T-helper 2 cell treated with Interferon-gamma antibody and Interleukin-4, amounts not matched to agents 5 μg/mL and 100 μg/mL, for 36 hours (primary cell): ENCODE measurements around the gene ARHGAP31.
A peak's percentile ranks its signal among the peaks of the same experiment; 100 is the strongest.
"Not testable (repeated sequence)": the region's sequence is repeated elsewhere in the genome, so short reads cannot be mapped to it uniquely, and the experiment has no call there.

ENCODE experiments used
- DNase-seq: peaks from one replicate; pipeline ENCODE4 v3.0.0; 2021; ENCODE audit warnings: low spot score
- H3K27ac Mint-ChIP-seq: one replicate; pipeline ENCODE4 v1.8.0; 2021; ENCODE audit warnings: mild to moderate bottlenecking, mixed read lengths
- H3K27me3 Mint-ChIP-seq: one replicate; pipeline ENCODE4 v1.8.0; 2021; ENCODE audit warnings: low read depth, mixed read lengths
- H3K36me3 Mint-ChIP-seq: one replicate; pipeline ENCODE4 v1.8.0; 2021; ENCODE audit warnings: low read depth, mixed read lengths
- H3K4me1 Mint-ChIP-seq: one replicate; pipeline ENCODE4 v1.8.0; 2021; ENCODE audit warnings: low read depth, mixed read lengths
- H3K4me3 Mint-ChIP-seq: one replicate; pipeline ENCODE4 v1.8.0; 2022; ENCODE audit warnings: mild to moderate bottlenecking, moderate library complexity, mixed read lengths
- H3K9me3 Mint-ChIP-seq: one replicate; pipeline ENCODE4 v1.8.0; 2021; ENCODE audit warnings: mixed read lengths

Gene ARHGAP31

DNA sequence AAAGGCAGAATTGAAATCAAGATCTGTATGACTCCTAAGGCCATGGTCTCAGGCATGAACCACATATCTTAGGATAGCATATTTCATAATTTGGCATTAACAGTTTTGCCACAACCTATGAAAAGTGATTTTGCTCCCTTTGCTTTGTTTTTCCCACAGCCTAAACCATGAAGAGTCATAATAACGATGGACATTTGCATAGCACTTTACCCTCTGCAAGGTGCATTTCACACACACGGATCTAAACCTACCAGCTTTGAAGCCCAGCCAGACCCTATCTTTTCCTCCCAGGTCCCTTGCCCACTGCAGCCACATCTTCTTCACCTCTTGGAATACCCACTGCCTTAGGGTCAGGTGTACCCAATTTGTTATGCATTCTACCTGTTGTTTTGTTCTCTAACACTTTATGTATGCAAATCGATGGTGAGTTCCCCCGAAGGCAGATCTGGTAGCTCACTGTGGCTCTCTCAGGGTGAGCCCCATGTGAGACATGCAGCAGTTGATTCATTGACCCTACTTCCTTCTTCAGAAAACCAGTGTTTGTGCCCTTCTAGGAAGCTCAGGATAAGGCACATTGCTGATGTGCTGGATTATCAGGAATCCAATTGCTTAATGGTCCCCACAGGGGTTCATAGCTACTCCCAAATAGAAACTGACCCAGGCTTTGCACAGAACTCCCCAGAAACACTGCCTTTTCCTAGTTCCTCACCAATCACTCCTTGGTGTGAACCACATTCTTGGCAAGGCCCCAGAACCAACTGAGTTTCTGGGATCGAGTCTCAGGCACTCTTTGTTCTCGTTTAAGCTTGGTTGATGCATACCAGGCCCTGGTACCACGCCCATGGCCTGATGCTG, 8.7 kb downstream of the ARHGAP31 start:
- no peak for DNase-seq
- Mint-ChIP-seq H3K4me1 (peaks cover 11% of the 10 kb centered on the region), H3K27ac (no peak overlapping the region), H3K27me3 (peaks cover 8% of the 10 kb centered on the region), H3K4me3 (no peak overlapping the region), H3K9me3 (no peaks in the 10 kb centered on the region), H3K36me3 (no peaks in the 10 kb centered on the region)

DNA sequence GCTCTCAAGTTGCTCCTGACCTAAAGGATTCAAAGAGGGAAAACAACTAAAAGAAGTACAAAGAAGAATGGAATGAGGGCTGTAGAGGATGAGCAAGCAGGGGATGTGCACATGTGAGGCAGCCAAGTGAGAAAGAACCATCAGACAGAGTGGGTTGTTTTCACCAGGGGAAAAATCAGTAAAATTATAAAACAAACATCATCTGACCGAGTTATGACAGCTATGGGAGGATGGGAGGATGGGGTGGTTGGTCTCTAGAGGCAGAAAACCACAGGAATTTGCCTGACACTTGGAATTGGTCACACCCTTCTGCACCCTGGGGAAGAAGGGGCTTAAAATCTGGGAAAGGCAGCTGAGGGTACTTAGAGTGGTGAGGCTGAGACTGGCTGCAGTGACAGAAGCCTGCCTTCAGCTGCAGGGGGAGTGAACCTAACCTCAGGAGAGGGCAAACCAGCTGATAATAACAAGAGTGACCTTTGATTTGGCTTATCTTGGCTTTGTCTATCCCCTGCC, 10.1 kb downstream of the ARHGAP31 start:
- Mint-ChIP-seq H3K4me3 (no peak overlapping the region), H3K27ac (no peak overlapping the region), H3K4me1 (peaks cover 7% of the 10 kb centered on the region), H3K36me3 (no peaks in the 10 kb centered on the region), H3K27me3 (no peaks in the 10 kb centered on the region), H3K9me3 (no peaks in the 10 kb centered on the region)
- no peak for DNase-seq

- no peak for DNase-seq
- Mint-ChIP-seq H3K27me3 (no peaks in the 10 kb centered on the region), H3K4me3 (no peak overlapping the region), H3K4me1 (peaks cover 7% of the 10 kb centered on the region), H3K9me3 (no peaks in the 10 kb centered on the region), H3K36me3 (no peaks in the 10 kb centered on the region), H3K27ac (no peak overlapping the region)
These were observed 11.1 kb downstream of the ARHGAP31 start for GRCh38 chr3:119305286-119305685.

GRCh38 chr3:119306378-119306777, 12.2 kb downstream of the ARHGAP31 start:
- DNase-seq, H3K4me3 Mint-ChIP-seq: not testable (repeated sequence)

DNA sequence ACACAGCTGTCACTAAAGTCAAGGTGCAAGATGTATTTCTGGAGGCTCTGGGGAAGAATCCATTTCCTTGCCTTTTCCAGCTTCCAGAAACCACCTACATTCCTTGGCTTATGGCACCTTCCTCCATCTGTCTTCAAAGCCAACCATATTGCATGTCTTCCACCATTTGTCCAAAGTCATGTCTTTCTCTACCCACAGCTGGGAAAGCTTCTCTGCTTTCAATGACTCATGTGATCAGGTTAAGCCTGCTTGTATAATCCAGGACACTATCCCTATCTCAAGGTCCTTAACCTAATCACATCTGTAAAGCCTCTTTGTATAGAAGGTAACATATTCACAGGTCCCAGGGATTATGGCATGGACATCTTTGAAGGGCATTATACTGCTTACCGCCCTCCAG, 14.2 kb downstream of the ARHGAP31 start:
- Mint-ChIP-seq H3K36me3 (no peaks in the 10 kb centered on the region), H3K27ac (no peak overlapping the region), H3K4me3 (no peak overlapping the region), H3K4me1 (peaks cover 10% of the 10 kb centered on the region), H3K9me3 (no peaks in the 10 kb centered on the region), H3K27me3 (peaks cover 9% of the 10 kb centered on the region)
- DNase-seq, result no peak

More at GRCh38 chr3:119306378-119306777, 12.2 kb downstream of the ARHGAP31 start:
- not testable (repeated sequence) for H3K9me3 Mint-ChIP-seq, H3K36me3 Mint-ChIP-seq, H3K4me1 Mint-ChIP-seq, H3K27me3 Mint-ChIP-seq, H3K27ac Mint-ChIP-seq

DNA sequence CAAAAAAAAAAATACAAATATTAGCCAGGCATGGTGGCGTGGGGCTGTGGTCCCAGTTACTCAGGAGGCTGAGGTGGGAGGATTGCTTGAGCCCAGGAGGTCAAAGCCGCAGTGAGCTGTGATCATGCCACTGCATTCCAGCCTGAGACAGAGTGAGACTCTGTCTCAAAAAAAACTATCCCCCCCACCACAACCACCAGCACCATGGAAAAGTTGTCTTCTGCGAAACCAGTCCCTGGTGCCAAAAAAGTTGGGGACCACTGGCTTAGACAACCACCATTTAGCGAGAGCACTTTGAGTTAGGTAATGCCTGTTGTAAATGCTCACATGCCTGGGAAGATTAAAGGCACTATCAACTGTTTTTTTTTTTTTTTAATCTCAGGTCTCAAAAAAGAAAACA, 15.4 kb downstream of the ARHGAP31 start:
- DNase-seq, result no peak
- Mint-ChIP-seq H3K4me3 (no peak overlapping the region), H3K27me3 (peaks cover 15% of the 10 kb centered on the region), H3K36me3 (no peaks in the 10 kb centered on the region), H3K27ac (no peak overlapping the region), H3K9me3 (no peaks in the 10 kb centered on the region), H3K4me1 (peaks cover 10% of the 10 kb centered on the region)

DNA sequence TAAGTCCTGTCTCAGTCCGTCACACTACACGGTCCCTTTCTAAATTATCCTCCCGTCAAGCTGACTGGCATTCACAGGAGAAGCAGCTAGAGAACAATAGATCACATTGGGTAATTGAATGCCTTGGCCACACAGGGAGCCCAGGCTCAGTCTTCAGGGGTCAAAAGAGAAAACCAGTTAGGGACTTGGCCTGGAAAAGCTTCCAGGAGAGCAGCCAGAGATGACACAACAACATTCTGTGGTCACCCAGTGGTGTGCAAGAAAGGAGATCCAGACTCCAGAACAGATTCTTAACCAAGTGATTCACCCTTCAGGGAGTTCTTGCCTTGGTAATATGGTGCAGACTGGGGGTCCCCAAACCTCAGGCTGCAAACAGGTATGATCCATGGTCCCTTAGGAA, 15.9 kb downstream of the ARHGAP31 start:
- H3K27me3 Mint-ChIP-seq, result peaks cover 15% of the 10 kb centered on the region
- H3K9me3 Mint-ChIP-seq, result no peaks in the 10 kb centered on the region
- no peaks in the 10 kb centered on the region for H3K36me3 Mint-ChIP-seq
- peaks cover 10% of the 10 kb centered on the region for H3K4me1 Mint-ChIP-seq
- no peak overlapping the region for H3K4me3 Mint-ChIP-seq
- H3K27ac Mint-ChIP-seq, result no peak overlapping the region
- no peak for DNase-seq

DNA sequence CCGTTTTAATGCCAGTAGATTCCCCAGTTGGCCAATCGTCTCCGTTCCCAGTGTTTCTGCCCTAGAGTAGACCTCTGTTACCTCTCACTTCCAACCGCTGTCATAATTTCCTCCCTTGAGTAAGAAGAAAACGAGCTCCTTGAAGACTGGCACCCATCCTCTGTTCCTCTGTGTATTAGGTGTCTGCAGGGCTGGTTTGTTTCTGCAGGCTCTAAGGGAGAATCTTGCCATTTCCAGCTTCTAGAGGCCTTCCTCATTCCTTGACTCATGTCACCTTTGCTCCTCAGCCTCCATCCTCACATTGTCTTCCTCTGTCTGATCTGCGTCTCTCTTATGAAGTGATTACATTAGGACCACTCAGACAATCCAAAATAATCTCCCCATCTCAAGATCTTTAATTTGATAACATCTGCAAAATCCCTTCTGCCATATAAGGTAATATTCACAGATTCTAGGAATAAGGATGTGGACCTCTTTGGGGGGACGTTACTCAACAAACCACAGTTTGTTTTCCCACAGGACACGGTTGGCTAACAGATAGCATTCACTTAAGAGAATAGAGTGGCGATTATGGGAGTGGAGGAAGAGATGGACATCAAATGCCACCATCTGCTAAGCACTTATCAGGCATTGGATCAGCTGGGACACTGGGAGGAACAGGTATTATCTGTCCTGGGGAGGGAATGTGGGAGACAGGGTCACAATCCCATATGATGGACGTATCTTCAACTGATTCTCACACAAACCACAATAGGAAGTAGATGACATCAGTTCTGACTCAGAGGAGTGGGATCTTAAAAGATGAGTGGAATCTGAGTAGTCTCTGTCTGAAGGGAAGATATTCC, 17.1 kb downstream of the ARHGAP31 start:
- Mint-ChIP-seq H3K4me3 (no peak overlapping the region), H3K27ac (no peak overlapping the region), H3K27me3 (peaks cover 15% of the 10 kb centered on the region), H3K4me1 (peaks cover 10% of the 10 kb centered on the region), H3K36me3 (no peaks in the 10 kb centered on the region), H3K9me3 (no peaks in the 10 kb centered on the region)
- DNase-seq, result peak; percentile 17

DNA sequence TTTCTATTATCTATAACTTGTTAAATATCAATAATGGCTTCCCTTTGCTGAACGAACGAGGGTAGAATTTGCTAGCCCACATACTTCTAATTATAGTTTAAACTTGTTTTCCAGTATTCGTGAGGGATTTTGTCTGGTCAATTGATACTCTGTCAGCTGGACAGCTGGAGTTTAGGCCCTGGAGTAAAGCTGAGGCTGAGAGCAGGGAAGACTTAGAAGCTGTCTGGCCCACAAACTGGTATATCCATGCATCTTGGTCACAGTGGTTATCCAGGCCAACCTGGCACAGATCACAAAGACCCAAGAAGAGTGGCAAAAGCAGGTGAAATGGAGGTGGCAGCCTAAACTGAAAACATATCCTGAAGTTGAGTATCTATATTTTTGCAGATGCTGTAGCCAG, 19.3 kb downstream of the ARHGAP31 start:
- Mint-ChIP-seq H3K4me3 (no peak overlapping the region), H3K36me3 (no peaks in the 10 kb centered on the region), H3K27ac (no peak overlapping the region), H3K4me1 (peaks cover 10% of the 10 kb centered on the region), H3K27me3 (peaks cover 17% of the 10 kb centered on the region), H3K9me3 (no peaks in the 10 kb centered on the region)
- no peak for DNase-seq

DNA sequence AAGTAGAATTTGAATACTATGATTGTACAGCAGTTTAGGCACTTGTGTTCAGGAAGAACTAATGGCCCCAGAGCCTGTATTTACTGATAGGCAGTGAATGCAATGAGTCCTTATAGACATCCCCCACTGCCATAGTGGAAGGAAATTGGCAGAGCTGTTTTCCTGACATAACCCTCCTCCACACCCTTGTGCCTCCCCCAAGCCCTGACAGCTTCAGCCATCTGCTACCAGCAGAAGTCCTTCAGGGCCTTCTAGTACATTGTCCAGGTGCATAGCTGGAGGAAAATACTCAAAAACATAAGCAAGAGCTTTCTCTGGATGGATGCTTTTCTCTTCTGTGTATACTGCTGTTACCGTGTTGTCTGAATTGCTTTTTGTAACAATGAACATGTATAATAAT, 20.6 kb downstream of the ARHGAP31 start:
- Mint-ChIP-seq H3K27me3 (peaks cover 23% of the 10 kb centered on the region), H3K4me1 (peaks cover 12% of the 10 kb centered on the region), H3K9me3 (no peaks in the 10 kb centered on the region), H3K36me3 (no peaks in the 10 kb centered on the region), H3K4me3 (no peak overlapping the region), H3K27ac (no peak overlapping the region)
- no peak for DNase-seq

DNA sequence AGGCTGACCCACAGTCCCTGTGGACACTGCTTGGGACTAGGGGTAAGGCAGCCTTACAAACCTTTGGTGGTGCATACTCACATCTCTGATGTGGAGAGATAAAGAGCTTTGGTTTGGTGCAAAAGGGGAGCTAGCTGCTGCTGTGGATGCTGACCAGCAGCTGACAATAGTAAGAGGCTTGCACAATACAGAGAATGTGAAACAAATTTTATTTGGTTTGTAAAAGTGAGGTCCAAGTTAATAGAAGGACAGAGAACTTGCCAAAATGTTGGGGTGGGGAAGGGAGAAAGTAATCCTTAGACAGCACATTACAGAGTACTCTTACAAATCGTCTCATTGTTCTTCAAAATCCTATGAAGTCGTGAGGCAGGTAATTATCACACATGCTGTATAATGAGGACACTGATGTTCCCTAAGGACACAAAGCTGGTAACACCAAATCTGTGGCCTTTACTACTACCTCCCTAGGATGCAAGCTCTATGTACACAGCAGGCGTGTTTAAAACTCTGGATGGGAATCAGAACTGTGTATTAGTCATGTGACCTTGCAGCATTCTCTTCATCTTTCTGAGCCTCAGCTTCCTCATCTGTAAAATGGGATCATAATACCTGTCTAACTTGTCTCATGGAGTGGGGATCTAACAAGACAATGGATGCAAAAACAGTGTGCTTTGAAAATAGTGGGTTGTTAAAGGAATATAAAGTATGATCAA, 21.6 kb downstream of the ARHGAP31 start:
- Mint-ChIP-seq H3K27me3 (peaks cover 31% of the 10 kb centered on the region), H3K27ac (no peak overlapping the region), H3K4me3 (no peak overlapping the region), H3K4me1 (peaks cover 12% of the 10 kb centered on the region), H3K9me3 (no peaks in the 10 kb centered on the region), H3K36me3 (no peaks in the 10 kb centered on the region)
- DNase-seq, result no peak

DNA sequence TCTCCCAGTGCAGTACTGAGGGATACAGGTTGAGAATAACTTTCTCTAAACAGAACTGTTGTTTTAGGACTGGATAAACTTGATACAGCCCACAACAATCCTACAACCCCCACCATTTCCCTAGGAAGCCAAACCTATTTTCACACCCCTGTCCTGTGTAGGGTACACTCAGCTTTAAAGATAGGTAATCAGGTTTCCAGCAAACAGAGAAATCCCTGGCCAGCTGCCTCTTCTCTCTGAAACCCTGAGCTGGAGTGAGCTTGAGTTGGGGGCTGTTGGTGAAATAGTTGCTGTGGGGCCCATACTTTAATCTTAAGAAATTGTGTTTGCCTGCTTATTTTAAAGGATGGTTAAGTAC, 22.1 kb downstream of the ARHGAP31 start:
- no peaks in the 10 kb centered on the region for H3K9me3 Mint-ChIP-seq
- peaks cover 9% of the 10 kb centered on the region for H3K4me1 Mint-ChIP-seq
- no peak overlapping the region for H3K4me3 Mint-ChIP-seq
- no peak for DNase-seq
- H3K36me3 Mint-ChIP-seq, result no peaks in the 10 kb centered on the region
- no peak overlapping the region for H3K27ac Mint-ChIP-seq
- peaks cover 29% of the 10 kb centered on the region for H3K27me3 Mint-ChIP-seq

GRCh38 chr3:119318876-119319275, 24.7 kb downstream of the ARHGAP31 start:
- Mint-ChIP-seq H3K4me1 (peaks cover 10% of the 10 kb centered on the region), H3K27me3 (peaks cover 24% of the 10 kb centered on the region), H3K9me3 (no peaks in the 10 kb centered on the region), H3K27ac (no peak overlapping the region), H3K36me3 (no peaks in the 10 kb centered on the region), H3K4me3 (no peak overlapping the region)
- DNase-seq, result no peak

GRCh38 chr3:119319311-119319710, 25.1 kb downstream of the ARHGAP31 start:
- Mint-ChIP-seq H3K9me3 (no peaks in the 10 kb centered on the region), H3K27ac (no peak overlapping the region), H3K4me1 (peaks cover 15% of the 10 kb centered on the region), H3K36me3 (no peaks in the 10 kb centered on the region), H3K27me3 (peaks cover 20% of the 10 kb centered on the region), H3K4me3 (no peak overlapping the region)
- DNase-seq, result no peak
